ENCODE data around the gene ABT1. TPM values are rescaled to one million over a fixed set of nuclear protein-coding genes. Genes with fewer than 3 reads are reported as not detected.

The ABT1 gene
- total RNA-seq, 2 experiments from 2014 or later = 26.3 to 34.6 TPM

DNA sequence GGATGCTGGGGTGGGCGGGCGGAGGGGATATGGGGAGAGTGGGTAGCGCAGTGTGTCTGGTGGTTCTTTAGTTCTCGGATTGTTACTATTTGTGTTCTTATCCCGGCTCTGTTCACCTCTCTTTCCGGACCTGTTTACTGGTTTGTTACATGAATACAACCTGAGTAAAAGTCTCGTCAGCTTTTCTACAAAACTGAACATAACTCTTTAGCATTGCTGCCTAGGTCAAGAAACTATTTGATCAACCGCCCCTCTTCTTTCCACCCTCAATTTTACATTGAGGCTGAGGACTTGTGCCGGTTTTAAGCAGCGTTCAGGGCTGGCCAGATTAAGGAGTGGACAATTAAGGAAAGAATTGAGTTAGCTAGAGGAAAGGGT is 625 bp downstream of the ABT1 start:
- no TSS peak for BruUV-seq (replicated peaks)
- Histone ChIP-seq H4K20me1 (ENCODE audit: insufficient read depth, low read length) (0 out of 2 replicates have a peak, but pooled peaks cover 7% of the 10 kb centered on the region), H3K4me2 (ENCODE audit: low read length) (peak overlapping the region; percentile 99), H2AFZ (ENCODE audit: low read length) (peak overlapping the region; percentile 55; the same call in 1 of the 2 replicates), H3K27ac (ENCODE audit: low read depth, low read length, poor library complexity, severe bottlenecking) (peak overlapping the region; percentile 60), H3K9me3 (ENCODE audit: low read length) (no peaks in the 10 kb centered on the region), H3K4me1 (ENCODE audit: insufficient read depth, low read length, poor library complexity, severe bottlenecking) (peaks cover 27% of the 10 kb centered on the region), H3K79me2 (ENCODE audit: insufficient read depth, low read depth, low read length) (peaks cover 26% of the 10 kb centered on the region), H3K4me3 (ENCODE audit: low read depth, low read length, poor library complexity, severe bottlenecking) (peak overlapping the region; percentile 91), H3K9me2 (ENCODE audit: insufficient read depth, low read length) (no peaks in the 10 kb centered on the region), H3K36me3 (ENCODE audit: insufficient read depth, low read length) (peaks cover 34% of the 10 kb centered on the region)
- no peak for DNase-seq (ENCODE audit: low spot score)
- intact Hi-C loops (cut with micrococcal nuclease; ENCODE audit: unreplicated experiment) = loop anchor here (5.0 kb wide), 1 partner anchor 420 kb away; no protein-coding TSS in a partner anchor
- CTCF ChIA-PET (ENCODE audit: unreplicated experiment) = no interaction called here
- POLR2A ChIA-PET = no interaction called here
- no peak for TF ChIP-seq EZH2phosphoT487 (IDR thresholded peaks at IDR 0.05; ENCODE audit: borderline replicate concordance, low read depth, low read length)
- TF ChIP-seq, protein P1, sequence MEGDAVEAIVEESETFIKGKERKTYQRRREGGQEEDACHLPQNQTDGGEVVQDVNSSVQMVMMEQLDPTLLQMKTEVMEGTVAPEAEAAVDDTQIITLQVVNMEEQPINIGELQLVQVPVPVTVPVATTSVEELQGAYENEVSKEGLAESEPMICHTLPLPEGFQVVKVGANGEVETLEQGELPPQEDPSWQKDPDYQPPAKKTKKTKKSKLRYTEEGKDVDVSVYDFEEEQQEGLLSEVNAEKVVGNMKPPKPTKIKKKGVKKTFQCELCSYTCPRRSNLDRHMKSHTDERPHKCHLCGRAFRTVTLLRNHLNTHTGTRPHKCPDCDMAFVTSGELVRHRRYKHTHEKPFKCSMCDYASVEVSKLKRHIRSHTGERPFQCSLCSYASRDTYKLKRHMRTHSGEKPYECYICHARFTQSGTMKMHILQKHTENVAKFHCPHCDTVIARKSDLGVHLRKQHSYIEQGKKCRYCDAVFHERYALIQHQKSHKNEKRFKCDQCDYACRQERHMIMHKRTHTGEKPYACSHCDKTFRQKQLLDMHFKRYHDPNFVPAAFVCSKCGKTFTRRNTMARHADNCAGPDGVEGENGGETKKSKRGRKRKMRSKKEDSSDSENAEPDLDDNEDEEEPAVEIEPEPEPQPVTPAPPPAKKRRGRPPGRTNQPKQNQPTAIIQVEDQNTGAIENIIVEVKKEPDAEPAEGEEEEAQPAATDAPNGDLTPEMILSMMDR (conservative IDR thresholded peaks at IDR 0.05; ENCODE audit: low read length) = no peak

DNA sequence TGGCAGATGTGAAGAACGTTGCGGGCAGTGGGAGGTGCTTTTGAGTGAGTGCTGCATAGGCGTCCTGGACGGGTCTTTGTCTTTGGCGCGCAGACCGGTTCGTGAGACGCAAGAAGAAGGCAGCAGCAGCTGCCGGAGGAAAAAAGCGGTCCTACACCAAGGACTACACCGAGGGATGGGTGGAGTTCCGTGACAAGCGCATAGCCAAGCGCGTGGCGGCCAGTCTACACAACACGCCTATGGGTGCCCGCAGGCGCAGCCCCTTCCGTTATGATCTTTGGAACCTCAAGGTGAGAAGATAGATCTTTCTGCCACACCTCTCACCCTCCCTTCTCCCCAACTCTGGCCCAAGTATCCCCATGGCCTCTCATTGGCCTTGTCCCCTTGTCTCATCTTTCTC is 1.1 kb downstream of the ABT1 start:
- H4K20me1 ChIP-seq (ENCODE audit: insufficient read depth, low read length) = 0 out of 2 replicates have a peak, but pooled peaks cover 7% of the 10 kb centered on the region

DNA sequence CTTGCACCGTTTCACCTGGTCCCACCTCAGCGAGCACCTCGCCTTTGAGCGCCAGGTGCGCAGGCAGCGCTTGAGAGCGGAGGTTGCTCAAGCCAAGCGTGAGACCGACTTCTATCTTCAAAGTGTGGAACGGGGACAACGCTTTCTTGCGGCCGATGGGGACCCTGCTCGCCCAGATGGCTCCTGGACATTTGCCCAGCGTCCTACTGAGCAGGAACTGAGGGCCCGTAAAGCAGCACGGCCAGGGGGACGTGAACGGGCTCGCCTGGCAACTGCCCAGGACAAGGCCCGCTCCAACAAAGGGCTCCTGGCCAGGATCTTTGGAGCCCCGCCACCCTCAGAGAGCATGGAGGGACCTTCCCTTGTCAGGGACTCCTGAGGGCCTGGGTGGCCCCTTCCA is 1.5 kb downstream of the ABT1 start:
- peaks cover 34% of the 10 kb centered on the region for H3K36me3 ChIP-seq (ENCODE audit: insufficient read depth, low read length)
- H3K79me2 ChIP-seq (ENCODE audit: insufficient read depth, low read depth, low read length) = peaks cover 26% of the 10 kb centered on the region
- 0 out of 2 replicates have a peak, but pooled peaks cover 7% of the 10 kb centered on the region for H4K20me1 ChIP-seq (ENCODE audit: insufficient read depth, low read length)
- no peaks in the 10 kb centered on the region for H3K9me2 ChIP-seq (ENCODE audit: insufficient read depth, low read length)
- H3K4me2 ChIP-seq (ENCODE audit: low read length) = peak overlapping the region; percentile 99
- POLR2A ChIA-PET = no interaction called here
- H3K4me3 ChIP-seq (ENCODE audit: low read depth, low read length, poor library complexity, severe bottlenecking) = peak overlapping the region; percentile 91
- no peak overlapping the region for H3K27ac ChIP-seq (ENCODE audit: low read depth, low read length, poor library complexity, severe bottlenecking)
- BruUV-seq (replicated peaks) = no TSS peak
- intact Hi-C loops (cut with micrococcal nuclease; ENCODE audit: unreplicated experiment) = loop anchor here (5.0 kb wide), 1 partner anchor 421 kb away; no protein-coding TSS in a partner anchor
- no peaks in the 10 kb centered on the region for H3K9me3 ChIP-seq (ENCODE audit: low read length)
- no peak overlapping the region for H2AFZ ChIP-seq (ENCODE audit: low read length)
- peaks cover 19% of the 10 kb centered on the region for H3K4me1 ChIP-seq (ENCODE audit: insufficient read depth, low read length, poor library complexity, severe bottlenecking)
- DNase-seq (ENCODE audit: low spot score) = no peak
- CTCF ChIA-PET (ENCODE audit: unreplicated experiment) = no interaction called here
- no peak for TF ChIP-seq EZH2phosphoT487 (IDR thresholded peaks at IDR 0.05; ENCODE audit: borderline replicate concordance, low read depth, low read length)
- TF ChIP-seq, protein P1 (conservative IDR thresholded peaks at IDR 0.05; ENCODE audit: low read length) = no peak

More for the DNA sequence above, 1.1 kb downstream of the ABT1 start:
- TF ChIP-seq EZH2phosphoT487 (IDR thresholded peaks at IDR 0.05; ENCODE audit: borderline replicate concordance, low read depth, low read length) = no peak
- TF ChIP-seq, protein P1 (conservative IDR thresholded peaks at IDR 0.05; ENCODE audit: low read length) = no peak
- no peaks in the 10 kb centered on the region for H3K9me3 ChIP-seq (ENCODE audit: low read length)
- peaks cover 34% of the 10 kb centered on the region for H3K36me3 ChIP-seq (ENCODE audit: insufficient read depth, low read length)
- ChIA-PET CTCF (ENCODE audit: unreplicated experiment) (no interaction called here), POLR2A (no interaction called here)
- no peak overlapping the region for H3K27ac ChIP-seq (ENCODE audit: low read depth, low read length, poor library complexity, severe bottlenecking)
- H3K4me1 ChIP-seq (ENCODE audit: insufficient read depth, low read length, poor library complexity, severe bottlenecking) = peaks cover 24% of the 10 kb centered on the region
- H3K4me3 ChIP-seq (ENCODE audit: low read depth, low read length, poor library complexity, severe bottlenecking) = peak overlapping the region; percentile 91
- no TSS peak for BruUV-seq (replicated peaks)
- H3K9me2 ChIP-seq (ENCODE audit: insufficient read depth, low read length) = no peaks in the 10 kb centered on the region
- H2AFZ ChIP-seq (ENCODE audit: low read length) = no peak overlapping the region
- H3K79me2 ChIP-seq (ENCODE audit: insufficient read depth, low read depth, low read length) = peaks cover 26% of the 10 kb centered on the region
- intact Hi-C loops (cut with micrococcal nuclease; ENCODE audit: unreplicated experiment) = loop anchor here (5.0 kb wide), 1 partner anchor 421 kb away; no protein-coding TSS in a partner anchor
- DNase-seq (ENCODE audit: low spot score) = no peak
- H3K4me2 ChIP-seq (ENCODE audit: low read length) = peak overlapping the region; percentile 99
